Neural cell (in vitro differentiated cells): ENCODE data around the gene KDM4C. TPM values are rescaled to one million over a fixed set of nuclear protein-coding genes. Genes with fewer than 3 reads are reported as not detected.
A peak's percentile ranks its signal among the peaks of the same experiment; 100 is the strongest.

Source experiments
- H2AFZ ChIP-seq: fragments of 200-600, 300-800 bp; sonication (generic), shearing (Covaris generic); 2 replicates; pipeline ENCODE4 v1.6.0; 2014; ENCODE audit warnings: low read depth, mild to moderate bottlenecking, antibody characterized with exemption, low read length, moderate library complexity
- H3F3A ChIP-seq: fragments of 200-600 bp; shearing (Covaris generic); 2 replicates; pipeline ENCODE4 v1.6.1; 2016; ENCODE audit warnings: mild to moderate bottlenecking, moderate library complexity, mixed read lengths, antibody characterized with exemption, low read length; ENCODE audit not compliant: insufficient read depth, poor library complexity, severe bottlenecking
- H3K27ac ChIP-seq: fragments of 200-600, 300-800 bp; sonication (generic), shearing (Covaris generic); 2 replicates; pipeline ENCODE4 v1.5.1; 2014; ENCODE audit warnings: mild to moderate bottlenecking, low read length, moderate library complexity
- H3K27me3 ChIP-seq: fragments of 300-800, 200-600 bp; sonication (generic), shearing (Covaris generic); 2 replicates; pipeline ENCODE4 v1.6.0; 2014; ENCODE audit warnings: mild to moderate bottlenecking, low read depth, low read length, moderate library complexity; ENCODE audit not compliant: insufficient read depth
- H3K36me3 ChIP-seq: fragments of 300-800, 200-600 bp; sonication (generic), shearing (Covaris generic); 2 replicates; pipeline ENCODE4 v1.5.1; 2014; ENCODE audit warnings: mild to moderate bottlenecking, antibody characterized with exemption, low read length, moderate library complexity; ENCODE audit not compliant: insufficient read depth
- H3K4me2 ChIP-seq: fragments of 300-800, 200-600 bp; sonication (generic), shearing (Covaris generic); 2 replicates; pipeline ENCODE4 v1.6.0; 2014; ENCODE audit warnings: mild to moderate bottlenecking, low read length
- H3K4me3 ChIP-seq: fragments of 300-800, 200-600 bp; sonication (generic), shearing (Covaris generic); 2 replicates; pipeline ENCODE4 v1.5.1; 2014; ENCODE audit warnings: mild to moderate bottlenecking, low read length, moderate library complexity
- H3K79me2 ChIP-seq: fragments of 200-600 bp; shearing (Covaris generic); replicated peaks from 2 replicates; pipeline ENCODE4 v1.6.0; 2014; ENCODE audit warnings: mild to moderate bottlenecking, low read length, moderate library complexity; ENCODE audit not compliant: insufficient read depth
- H3K9ac ChIP-seq: fragments of 300-800, 200-600 bp; sonication (generic), shearing (Covaris generic); 2 replicates; pipeline ENCODE4 v1.6.1; 2016; ENCODE audit warnings: mild to moderate bottlenecking, low read length, mixed read lengths
- H3K9me2 ChIP-seq: fragments of 200-600 bp; shearing (Covaris generic); 2 replicates; pipeline ENCODE4 v1.6.1; 2016; ENCODE audit warnings: mild to moderate bottlenecking, low read length, mixed read lengths; ENCODE audit not compliant: insufficient read depth
- H3K9me3 ChIP-seq: fragments of 200-600, 300-800 bp; sonication (generic), shearing (Covaris generic); 2 replicates; pipeline ENCODE4 v1.6.1; 2016; ENCODE audit warnings: mild to moderate bottlenecking, mixed run types, low read length, moderate library complexity, mixed read lengths
- H4K20me1 ChIP-seq: fragments of 200-600 bp; shearing (Covaris generic); 2 replicates; pipeline ENCODE4 v1.6.1; 2016; ENCODE audit warnings: mild to moderate bottlenecking, mixed run types; ENCODE audit not compliant: insufficient read depth
- CTCF ChIP-seq: fragments of 450-650 bp; IDR thresholded peaks from 2 replicates; pipeline ENCODE4 v1.5.1; 2014; ENCODE audit warnings: antibody characterized with exemption, mild to moderate bottlenecking, moderate library complexity; ENCODE audit not compliant: poor library complexity, severe bottlenecking
- EP300 ChIP-seq: fragments of 450-650 bp; conservative IDR thresholded peaks from 2 replicates; pipeline ENCODE4 v1.6.1; 2014; ENCODE audit warnings: antibody characterized with exemption, mild to moderate bottlenecking, moderate library complexity; ENCODE audit not compliant: poor library complexity, severe bottlenecking
- EZH2 ChIP-seq: fragments of 200-600, 300-800 bp; shearing (Covaris generic), sonication (generic); IDR thresholded peaks from 2 replicates; pipeline ENCODE4 v1.6.1; 2014; ENCODE audit warnings: antibody characterized with exemption, low read length, borderline replicate concordance, mild to moderate bottlenecking; ENCODE audit not compliant: insufficient read depth, poor library complexity, severe bottlenecking
- MXI1 ChIP-seq: fragments of 450-650 bp; conservative IDR thresholded peaks from 2 replicates; pipeline ENCODE4 v1.6.1; 2014; ENCODE audit warnings: antibody characterized with exemption, mild to moderate bottlenecking; ENCODE audit not compliant: poor library complexity, severe bottlenecking
- POLR2AphosphoS5 ChIP-seq: IDR thresholded peaks from 2 replicates; pipeline ENCODE4 v1.6.1; 2012
- RAD21 ChIP-seq: fragments of 450-650 bp; conservative IDR thresholded peaks from 2 replicates; pipeline ENCODE4 v1.6.1; 2014; ENCODE audit warnings: antibody characterized with exemption, mild to moderate bottlenecking, moderate library complexity
- REST ChIP-seq: IDR thresholded peaks from 2 replicates; pipeline ENCODE4 v1.6.1; 2012; ENCODE audit warnings: borderline replicate concordance
- SMC3 ChIP-seq: fragments of 450-650 bp; conservative IDR thresholded peaks from 2 replicates; pipeline ENCODE4 v1.6.1; 2014; ENCODE audit warnings: antibody characterized with exemption, mild to moderate bottlenecking, moderate library complexity; ENCODE audit not compliant: poor library complexity
- TAF1 ChIP-seq: IDR thresholded peaks from 2 replicates; pipeline ENCODE4 v1.6.1; 2012; ENCODE audit warnings: low read depth
- polyA plus RNA-seq: library from polyadenylated mRNA; depleted of rRNA; stranded (reverse); fragments of >200 nt; gene quantifications from 2 replicates; pipeline ENCODE4 v1.2.3, GENCODE V29; 2014

The KDM4C gene
- polyA plus RNA-seq, 1 donor from 2014 or later, result 21.1 TPM

- Histone ChIP-seq H3K79me2 (no peaks in the 10 kb centered on the region), H3K9ac (no peak overlapping the region), H3K27me3 (no peaks in the 10 kb centered on the region), H3K36me3 (no peaks in the 10 kb centered on the region), H4K20me1 (no peaks in the 10 kb centered on the region), H3K4me2 (no peak overlapping the region), H3K9me3 (no peaks in the 10 kb centered on the region), H3K4me3 (no peak overlapping the region), H3K27ac (no peak overlapping the region), H2AFZ (no peak overlapping the region), H3K9me2 (no peaks in the 10 kb centered on the region), H3F3A (no peaks in the 10 kb centered on the region)
- TF ChIP-seq RAD21, result no peak
- TF ChIP-seq POLR2AphosphoS5, result no peak
- TF ChIP-seq TAF1, result no peak
- no peak for TF ChIP-seq MXI1
- no peak for TF ChIP-seq CTCF
- TF ChIP-seq EP300, result no peak
- TF ChIP-seq SMC3, result no peak
- no peak for TF ChIP-seq REST
- TF ChIP-seq EZH2, result no peak
Measured at GRCh38 chr9:7033076-7034045, 275.6 kb downstream of the KDM4C start.

GRCh38 chr9:7037176-7037575 lies 279.4 kb downstream of the KDM4C start:
- H3F3A ChIP-seq, result no peaks in the 10 kb centered on the region
- H3K4me2 ChIP-seq, result no peak overlapping the region
- TF ChIP-seq RAD21 (no peak), POLR2AphosphoS5 (peak; percentile 61)
- H3K36me3 ChIP-seq, result no peaks in the 10 kb centered on the region
- H3K9me2 ChIP-seq, result no peaks in the 10 kb centered on the region
- no peak overlapping the region for H2AFZ ChIP-seq
- no peaks in the 10 kb centered on the region for H3K9me3 ChIP-seq
- no peaks in the 10 kb centered on the region for H3K27me3 ChIP-seq
- no peak overlapping the region for H3K27ac ChIP-seq
- no peaks in the 10 kb centered on the region for H4K20me1 ChIP-seq
- H3K79me2 ChIP-seq, result no peaks in the 10 kb centered on the region
- no peak overlapping the region for H3K4me3 ChIP-seq
- H3K9ac ChIP-seq, result no peak overlapping the region
